Spleen (tissue), 11 donors: Measurements from ENCODE around the gene SUMF1. TPM values are rescaled to one million over a fixed set of nuclear protein-coding genes. Genes with fewer than 3 reads are reported as not detected.
A peak's percentile ranks its signal among the peaks of the same experiment; 100 is the strongest.

Experiments used
- DNase-seq: peaks from one replicate; pipeline ENCODE4 v3.0.0-alpha.2; 2020
- H3K27ac ChIP-seq, 8 donors: fragments of 200-600 bp; sonication (generic) in 7 of 8; 1 replicate in 4 of 8; 2 replicates in 4 of 8; pipeline versions ENCODE4 v1.5.0 to v1.8.0; 2016 to 2021; ENCODE audit warnings: inconsistent platforms in 4 of 8, mild to moderate bottlenecking in 4 of 8, moderate library complexity in 1 of 8
- H3K27me3 ChIP-seq, 7 donors: fragments of 200-600 bp; sonication (generic) in 6 of 7; replicated peaks in 1 of 7; 1 replicate in 4 of 7; 2 replicates in 3 of 7; pipeline versions ENCODE4 v1.5.0 to v1.8.0; 2016 to 2021; ENCODE audit warnings: inconsistent platforms in 3 of 7, mild to moderate bottlenecking in 1 of 7
- H3K36me3 ChIP-seq, 6 donors: fragments of 200-600 bp; sonication (generic) in 5 of 6; 1 replicate in 4 of 6; 2 replicates in 2 of 6; pipeline versions ENCODE4 v1.5.0 to v1.8.0; 2016 to 2021; ENCODE audit warnings: inconsistent platforms in 2 of 6
- H3K4me1 ChIP-seq, 6 donors: fragments of 200-600 bp; sonication (generic) in 5 of 6; 1 replicate in 3 of 6; 2 replicates in 3 of 6; pipeline versions ENCODE4 v1.5.0 to v1.8.0; 2016 to 2021; ENCODE audit warnings: inconsistent platforms in 3 of 6
- H3K4me3 ChIP-seq, 8 donors: fragments of 200-600 bp; sonication (generic) in 7 of 8; 1 replicate in 4 of 8; 2 replicates in 4 of 8; pipeline versions ENCODE4 v1.5.0 to v1.8.0; 2016 to 2021; ENCODE audit warnings: inconsistent platforms in 4 of 8, mild to moderate bottlenecking in 4 of 8, moderate library complexity in 2 of 8
- H3K9me3 ChIP-seq, 8 donors: fragments of 200-600 bp; sonication (generic) in 7 of 8; 1 replicate in 4 of 8; 2 replicates in 4 of 8; pipeline versions ENCODE4 v1.5.0 to v1.8.0; 2016 to 2021; ENCODE audit warnings: inconsistent platforms in 4 of 8
- POLR2A ChIP-seq, 3 donors: fragments of 450-650 bp; IDR thresholded peaks; one replicate each; pipeline ENCODE4 v1.5.1; 2017; ENCODE audit warnings: antibody characterized with exemption in 3 of 3, mild to moderate bottlenecking in 1 of 3
- POLR2AphosphoS5 ChIP-seq, 3 donors: sonication (generic); formaldehyde crosslinking; IDR thresholded peaks; one replicate each; pipeline ENCODE4 v1.5.1; 2017; ENCODE audit warnings: antibody characterized with exemption in 3 of 3
- WGBS, 5 donors: extraction: QIAGEN DNeasy Blood & Tissue Kit in 3 of 5; methylation state at CpG; one replicate each; pipeline versions ENCODE4 v1.1.5 to v1.1.7; 2013 to 2018; 5-methylcytosine and 5-hydroxymethylcytosine counted together
- intact Hi-C: fragments of 100-400 bp; cut with DNase I; formaldehyde crosslinking; loops from one replicate; pipeline ENCODE4 v1.15.0; 2023; ENCODE audit warnings: low total_unique reads
- polyA plus RNA-seq, 3 donors: library from polyadenylated mRNA; stranded (reverse); fragments of 200-250 nt; gene quantifications; one replicate each; pipeline ENCODE4 v1.2.1, GENCODE V29; 2013
- total RNA-seq, 7 donors: library from RNA; depleted of rRNA in 3 of 7; stranded (reverse); fragments of >200 nt in 3 of 7; fragmentation: NEBNext Ultra II Directional in 4 of 7; extraction: Animal tissue kit (Norgen Biotek cat#: 25700) in 4 of 7; gene quantifications; one replicate each; pipeline versions ENCODE4 v1.1.0 to v1.2.1, GENCODE V29; 2016 to 2021
- TF ChIP-seq, protein P1 (sequence below), 11 experiments: fragments of 200-600 bp in 7 of 11; fragments of 450-650 bp in 4 of 11; sonication (generic) in 4 of 11; IDR thresholded peaks in 8 of 11; conservative IDR thresholded peaks in 3 of 11; 1 replicate in 7 of 11; 2 replicates in 4 of 11; pipeline versions ENCODE4 v1.4.0 to v1.8.0; 2016 to 2021; ENCODE audit warnings: antibody characterized with exemption in 11 of 11, inconsistent platforms in 4 of 11, mild to moderate bottlenecking in 1 of 11
- donor health status: healthy with polysubstance abuse.
- donor health status: DM: no; HTN: no; CAD: no; lungs with moderate emphysema.
- donor health status: DM: no; HTN: no; CAD: no.
- donor health status: Bipolar disorder and iron deficiency.
- donor health status: healthy.
- donor health status: DM: no; HTN: no; CAD: no.
- donor health status: DM: yes; HTN: yes; CAD: no.

Gene SUMF1
- total and polyA plus RNA-seq, 10 donors = 6.3 to 53.0 (median 33.9) TPM

DNA sequence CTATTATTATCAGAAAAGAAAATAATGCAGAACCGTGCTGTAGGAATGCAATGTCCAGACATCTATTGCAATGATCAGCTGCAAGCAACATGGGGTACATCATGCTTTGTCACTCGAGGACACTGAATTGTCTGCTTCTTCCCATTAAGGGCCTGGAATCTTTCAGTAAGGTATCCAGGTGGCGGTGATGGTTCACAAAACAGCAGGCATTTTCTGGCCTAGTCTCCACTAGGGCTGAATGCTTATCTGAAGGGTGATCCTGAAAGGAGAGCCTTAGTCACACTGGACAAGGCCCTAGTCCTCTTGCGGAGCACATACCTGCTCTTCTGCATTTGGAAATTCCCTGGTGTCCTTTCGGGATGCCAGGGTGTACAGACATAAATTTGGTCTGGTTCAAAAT lies 47.3 kb upstream of the SUMF1 start:
- no peaks in the 10 kb centered on the region for H3K9me3 ChIP-seq
- no peak for DNase-seq
- intact Hi-C loops = no loop called here
- TF ChIP-seq POLR2A (IDR thresholded peaks at IDR 0.05) (no peak), POLR2AphosphoS5 (IDR thresholded peaks at IDR 0.05) (no peak)
- TF ChIP-seq, protein P1, sequence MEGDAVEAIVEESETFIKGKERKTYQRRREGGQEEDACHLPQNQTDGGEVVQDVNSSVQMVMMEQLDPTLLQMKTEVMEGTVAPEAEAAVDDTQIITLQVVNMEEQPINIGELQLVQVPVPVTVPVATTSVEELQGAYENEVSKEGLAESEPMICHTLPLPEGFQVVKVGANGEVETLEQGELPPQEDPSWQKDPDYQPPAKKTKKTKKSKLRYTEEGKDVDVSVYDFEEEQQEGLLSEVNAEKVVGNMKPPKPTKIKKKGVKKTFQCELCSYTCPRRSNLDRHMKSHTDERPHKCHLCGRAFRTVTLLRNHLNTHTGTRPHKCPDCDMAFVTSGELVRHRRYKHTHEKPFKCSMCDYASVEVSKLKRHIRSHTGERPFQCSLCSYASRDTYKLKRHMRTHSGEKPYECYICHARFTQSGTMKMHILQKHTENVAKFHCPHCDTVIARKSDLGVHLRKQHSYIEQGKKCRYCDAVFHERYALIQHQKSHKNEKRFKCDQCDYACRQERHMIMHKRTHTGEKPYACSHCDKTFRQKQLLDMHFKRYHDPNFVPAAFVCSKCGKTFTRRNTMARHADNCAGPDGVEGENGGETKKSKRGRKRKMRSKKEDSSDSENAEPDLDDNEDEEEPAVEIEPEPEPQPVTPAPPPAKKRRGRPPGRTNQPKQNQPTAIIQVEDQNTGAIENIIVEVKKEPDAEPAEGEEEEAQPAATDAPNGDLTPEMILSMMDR (IDR thresholded peaks at IDR 0.05 in 8 of 11, conservative IDR thresholded peaks at IDR 0.05 in 3 of 11) = no peak
- H3K4me3 ChIP-seq = no peak overlapping the region
- peaks cover 0 to 42% (median 0%) of the 10 kb centered on the region in 6 donors for H3K36me3 ChIP-seq
- H3K4me1 ChIP-seq = peaks cover 19 to 95% (median 39%) of the 10 kb centered on the region in 6 donors
- H3K27ac ChIP-seq = no peak overlapping the region
- WGBS, 5 donors = 81 to 97% (median 94%) methylated on average over 5 of the region's 5 CpGs
- no peaks in the 10 kb centered on the region for H3K27me3 ChIP-seq

DNA sequence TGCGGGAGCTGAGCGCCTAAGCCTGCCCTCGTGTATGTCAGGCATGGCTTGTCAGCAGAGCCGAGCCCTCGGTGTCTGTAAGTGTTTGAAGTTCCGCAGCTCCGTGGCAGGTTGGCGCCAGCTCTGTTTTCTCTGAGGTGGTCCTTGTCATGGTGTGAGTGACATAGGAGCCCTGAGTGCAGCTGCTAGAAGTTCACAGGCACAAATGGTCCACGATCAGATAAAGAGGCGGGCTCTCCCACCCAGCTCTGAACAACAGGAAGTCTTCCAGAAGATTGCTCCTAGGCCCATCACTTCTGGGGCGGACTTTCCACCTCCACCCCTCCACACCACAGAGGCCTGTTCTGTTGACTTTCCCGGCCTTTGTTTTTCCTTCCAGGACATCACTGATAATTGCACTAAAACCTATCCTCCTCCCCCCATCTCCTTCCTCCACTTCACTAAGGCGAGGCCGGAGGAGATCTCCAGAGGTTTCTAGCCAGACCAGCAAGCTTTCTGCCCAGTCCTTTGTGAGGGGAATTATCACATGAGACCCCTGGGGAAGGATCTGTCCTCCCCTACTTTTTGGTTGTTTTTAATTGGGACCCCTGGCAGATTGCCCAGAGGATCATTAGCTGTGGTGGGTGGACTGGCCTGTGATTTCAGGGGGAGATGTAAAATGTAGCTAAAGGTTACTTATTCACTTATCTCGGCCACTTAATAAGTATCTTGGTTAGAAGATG lies 46.0 kb upstream of the SUMF1 start:
- H3K4me3 ChIP-seq = no peak overlapping the region

DNA sequence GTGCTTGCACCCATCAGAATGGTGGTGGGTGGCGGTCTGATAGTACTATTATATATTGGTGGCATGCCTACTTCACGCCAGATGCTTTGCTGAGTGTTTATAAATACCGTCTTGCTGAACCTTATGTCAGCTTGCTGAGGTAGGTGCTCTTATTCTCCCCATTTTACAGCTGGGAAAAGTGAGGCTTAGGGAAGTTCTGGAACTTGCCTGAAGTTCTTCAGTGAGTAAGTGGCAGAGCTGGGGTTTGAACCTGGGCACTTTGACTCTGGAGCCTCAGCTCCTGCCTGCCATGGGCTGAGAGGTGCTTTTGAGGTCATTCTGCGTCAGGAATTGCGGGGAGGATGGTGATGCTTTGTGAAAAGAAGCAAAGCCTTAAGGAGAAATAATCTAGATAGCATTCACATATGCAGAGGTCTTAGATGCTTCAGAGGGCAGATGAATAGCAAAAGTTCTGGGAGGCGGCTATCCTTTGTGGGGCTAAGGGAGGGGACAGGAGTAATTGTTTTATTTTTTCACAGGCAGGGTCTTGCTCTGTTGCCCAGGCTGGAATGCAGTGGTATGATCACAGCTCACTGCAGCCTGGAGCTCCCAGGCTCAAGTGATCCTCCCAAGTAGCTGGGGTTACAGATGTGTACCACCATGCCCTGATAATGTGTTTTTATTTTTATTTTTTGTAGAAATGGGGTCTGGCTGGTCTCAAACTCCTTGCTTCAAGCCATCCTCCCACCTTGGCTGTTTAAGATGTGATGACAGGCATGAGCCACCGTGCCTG lies 44.6 kb upstream of the SUMF1 start:
- H3K4me1 ChIP-seq = peaks cover 15 to 95% (median 32%) of the 10 kb centered on the region in 6 donors
- no peaks in the 10 kb centered on the region for H3K9me3 ChIP-seq
- TF ChIP-seq, protein P1 (IDR thresholded peaks at IDR 0.05 in 8 of 11, conservative IDR thresholded peaks at IDR 0.05 in 3 of 11) = no peak
- no peak for TF ChIP-seq POLR2A (IDR thresholded peaks at IDR 0.05)
- TF ChIP-seq POLR2AphosphoS5 (IDR thresholded peaks at IDR 0.05) = no peak
- intact Hi-C loops = no loop called here
- 76 to 89% (median 84%) methylated on average over 7 of the region's 7 CpGs for WGBS, 5 donors
- no peaks in the 10 kb centered on the region for H3K27me3 ChIP-seq
- H3K36me3 ChIP-seq = peaks cover 0 to 40% (median 0%) of the 10 kb centered on the region in 6 donors
- no peak overlapping the region for H3K4me3 ChIP-seq
- peak overlapping the region in 1 of 8 donors; percentile 44 for H3K27ac ChIP-seq
- no peak for DNase-seq

More for the DNA sequence above, 46.0 kb upstream of the SUMF1 start:
- Histone ChIP-seq H3K27ac (peak overlapping the region in 4 of 8 donors; percentile 11 to 44 (median 25)), H3K36me3 (peaks cover 0 to 45% (median 0%) of the 10 kb centered on the region in 6 donors), H3K9me3 (no peaks in the 10 kb centered on the region), H3K4me1 (peaks cover 19 to 95% (median 32%) of the 10 kb centered on the region in 6 donors), H3K27me3 (no peaks in the 10 kb centered on the region)
- intact Hi-C loops = no loop called here
- 58 to 69% (median 63%) methylated on average over 14 to 15 of the region's 15 CpGs for WGBS, 5 donors
- TF ChIP-seq POLR2AphosphoS5 (IDR thresholded peaks at IDR 0.05) = no peak
- no peak for TF ChIP-seq POLR2A (IDR thresholded peaks at IDR 0.05)
- TF ChIP-seq, protein P1 (IDR thresholded peaks at IDR 0.05 in 8 of 11, conservative IDR thresholded peaks at IDR 0.05 in 3 of 11) = no peak
- DNase-seq = no peak
